NB4 (cell line): ENCODE results near the gene RAMAC.
A peak's percentile ranks its signal among the peaks of the same experiment; 100 is the strongest.

Experiments used
- CTCF ChIP-seq: IDR thresholded peaks from one replicate; pipeline ENCODE4 v1.5.1; 2012; ENCODE audit warnings: low read depth, low read length
- MYC ChIP-seq: IDR thresholded peaks from 2 replicates; pipeline ENCODE4 v1.6.1; 2011; ENCODE audit warnings: low read depth, low read length
- POLR2A ChIP-seq: IDR thresholded peaks from 2 replicates; pipeline ENCODE4 v1.6.1; 2011; ENCODE audit warnings: mild to moderate bottlenecking; ENCODE audit not compliant: insufficient read length; ENCODE audit errors: extremely low read depth

DNA sequence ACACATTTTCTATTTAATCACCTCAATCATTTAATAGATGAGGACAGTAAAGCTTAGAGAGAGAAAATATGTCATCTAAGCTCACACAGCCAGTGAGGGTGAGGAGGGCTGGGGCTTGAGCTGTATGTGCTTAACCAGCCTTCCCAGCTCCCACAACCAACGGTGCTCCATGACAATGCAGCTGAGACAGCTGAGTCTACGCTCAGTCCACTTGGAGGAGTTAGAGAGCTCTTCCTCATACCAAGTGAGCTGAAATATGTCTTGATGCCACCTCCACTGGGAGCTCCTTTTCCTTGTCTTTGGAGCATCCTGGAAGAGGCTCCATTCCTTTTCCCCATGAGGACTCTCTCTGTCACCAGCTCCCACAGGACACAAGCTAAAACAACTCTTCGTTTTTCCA, 42.8 kb upstream of the RAMAC start:
- TF ChIP-seq POLR2A (no peak), CTCF (peak; percentile 10), MYC (no peak)
